Measurements from ENCODE around the gene EEF1AKMT2.

DNA sequence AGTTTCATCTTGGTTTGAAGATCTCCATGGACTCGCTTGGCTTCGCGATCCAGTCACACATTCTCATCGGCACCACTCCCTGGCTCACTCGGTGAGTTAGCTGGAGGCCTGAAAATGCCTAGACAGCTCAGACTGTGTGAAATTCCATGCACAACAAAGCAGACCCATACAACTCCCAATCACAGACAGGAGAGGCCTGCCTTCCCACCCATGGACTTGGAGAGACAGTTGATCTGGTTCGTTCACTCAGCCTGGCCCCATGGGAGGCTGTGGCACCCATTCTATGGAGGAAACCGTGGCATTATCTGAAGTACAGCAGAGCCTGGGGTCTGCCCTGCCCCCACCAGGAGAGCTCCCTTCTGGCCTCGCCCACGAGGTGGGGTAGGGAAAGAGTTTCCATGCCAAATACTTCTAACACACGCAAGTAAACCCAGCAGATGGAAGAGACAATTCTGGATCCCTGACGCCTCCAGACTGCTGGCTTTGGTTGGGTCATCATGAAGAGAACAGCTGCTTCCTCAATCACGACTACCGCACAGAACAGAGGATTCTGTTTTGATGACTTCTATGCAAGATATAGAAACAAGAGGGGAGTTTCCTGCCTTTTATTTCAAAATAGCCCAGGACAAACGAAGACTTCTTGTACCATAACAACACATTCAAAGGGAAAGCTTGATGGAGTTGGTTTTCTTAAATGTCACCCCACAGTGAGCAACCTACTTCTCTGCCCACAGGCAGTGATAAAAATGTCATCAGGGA, 63.4 kb downstream of the EEF1AKMT2 start:
- TF ChIP-seq, protein P1, sequence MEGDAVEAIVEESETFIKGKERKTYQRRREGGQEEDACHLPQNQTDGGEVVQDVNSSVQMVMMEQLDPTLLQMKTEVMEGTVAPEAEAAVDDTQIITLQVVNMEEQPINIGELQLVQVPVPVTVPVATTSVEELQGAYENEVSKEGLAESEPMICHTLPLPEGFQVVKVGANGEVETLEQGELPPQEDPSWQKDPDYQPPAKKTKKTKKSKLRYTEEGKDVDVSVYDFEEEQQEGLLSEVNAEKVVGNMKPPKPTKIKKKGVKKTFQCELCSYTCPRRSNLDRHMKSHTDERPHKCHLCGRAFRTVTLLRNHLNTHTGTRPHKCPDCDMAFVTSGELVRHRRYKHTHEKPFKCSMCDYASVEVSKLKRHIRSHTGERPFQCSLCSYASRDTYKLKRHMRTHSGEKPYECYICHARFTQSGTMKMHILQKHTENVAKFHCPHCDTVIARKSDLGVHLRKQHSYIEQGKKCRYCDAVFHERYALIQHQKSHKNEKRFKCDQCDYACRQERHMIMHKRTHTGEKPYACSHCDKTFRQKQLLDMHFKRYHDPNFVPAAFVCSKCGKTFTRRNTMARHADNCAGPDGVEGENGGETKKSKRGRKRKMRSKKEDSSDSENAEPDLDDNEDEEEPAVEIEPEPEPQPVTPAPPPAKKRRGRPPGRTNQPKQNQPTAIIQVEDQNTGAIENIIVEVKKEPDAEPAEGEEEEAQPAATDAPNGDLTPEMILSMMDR (conservative IDR thresholded peaks at IDR 0.05): no peak
- TF ChIP-seq ZFX (IDR thresholded peaks at IDR 0.05): no peak
